Body of pancreas (tissue), 4 donors: Measurements from ENCODE around the gene LRP1-AS. TPM values are rescaled to one million over a fixed set of nuclear protein-coding genes. Genes with fewer than 3 reads are reported as not detected.

Experiments
- ATAC-seq: fragments of 150-250 bp; one replicate; pipeline ENCODE4 v1.9.1; 2016
- DNase-seq, 4 donors: peaks; one replicate each; pipeline ENCODE4 v3.0.0-alpha.2; 2019
- H3K27ac ChIP-seq, 4 donors: fragments of 200-600 bp; sonication (generic); 1 replicate in 3 of 4; 2 replicates in 1 of 4; pipeline versions ENCODE4 v1.5.1 to v1.6.1; 2016 to 2019; ENCODE audit warnings: mild to moderate bottlenecking in 1 of 4, mixed read lengths in 1 of 4, moderate library complexity in 1 of 4
- H3K27me3 ChIP-seq, 2 donors: fragments of 200-600 bp; sonication (generic); one replicate each; pipeline ENCODE4 v1.6.0; 2016; ENCODE audit warnings: mild to moderate bottlenecking in 1 of 2
- H3K36me3 ChIP-seq, 2 donors: fragments of 200-600 bp; sonication (generic); replicated peaks in 1 of 2; 2 replicates each; pipeline ENCODE4 v1.5.1; 2016; ENCODE audit warnings: low read depth in 2 of 2; ENCODE audit not compliant: insufficient read depth in 1 of 2
- H3K4me1 ChIP-seq: fragments of 200-600 bp; sonication (generic); one replicate; pipeline ENCODE4 v1.6.0; 2016
- H3K4me3 ChIP-seq, 2 donors: fragments of 200-600 bp; sonication (generic); 1 replicate in 1 of 2; 2 replicates in 1 of 2; pipeline ENCODE4 v1.5.1; 2016 to 2019
- H3K9me3 ChIP-seq, 3 donors: fragments of 200-600 bp; sonication (generic); 1 replicate in 2 of 3; 2 replicates in 1 of 3; pipeline ENCODE4 v1.5.1; 2016
- CTCF ChIP-seq, 7 experiments: fragments of 450-650 bp in 4 of 7; fragments of 200-600 bp in 3 of 7; sonication (generic) in 3 of 7; IDR thresholded peaks; one replicate each; pipeline ENCODE4 v1.5.1; 2016 to 2019; ENCODE audit warnings: antibody characterized with exemption in 7 of 7
- POLR2A ChIP-seq, 3 donors: fragments of 450-650 bp; IDR thresholded peaks; one replicate each; pipeline ENCODE4 v1.6.1; 2016; ENCODE audit warnings: antibody characterized with exemption in 3 of 3, mild to moderate bottlenecking in 2 of 3
- WGBS, 2 donors: methylation state at CpG; one replicate each; pipeline ENCODE4 v1.1.5; 2017; 5-methylcytosine and 5-hydroxymethylcytosine counted together
- intact Hi-C: fragments of 100-400 bp; cut with DNase I; formaldehyde crosslinking; loops from one replicate; pipeline ENCODE4 v1.15.1; 2023
- total RNA-seq, 2 donors: library from RNA; depleted of rRNA; stranded (reverse); fragments of >200 nt; gene quantifications; one replicate each; pipeline ENCODE4 v1.1.0, GENCODE V29; 2016

The LRP1-AS gene
- total RNA-seq, 2 donors from 2014 or later, result not detected

- DNase-seq, result peak; percentile 79 to 92 (median 83)
- no peaks in the 10 kb centered on the region for H3K27me3 ChIP-seq
- H3K4me3 ChIP-seq, result peak within 1 kb of the TSS; percentile 48 to 57
- 1 to 2% methylated on average over 11 to 13 of the region's 13 CpGs for WGBS, 2 donors
- ATAC-seq, result peak; percentile 77
- TF ChIP-seq CTCF (IDR thresholded peaks at IDR 0.05) (peak in 1 of 7 experiments; percentile 12), POLR2A (IDR thresholded peaks at IDR 0.05) (peak; percentile 40 to 96 (median 92))
- H3K27ac ChIP-seq, result peak within 1 kb of the TSS; percentile 97 to 100 (median 98)
- no peaks in the 10 kb centered on the region for H3K9me3 ChIP-seq
- peaks cover 13% of the 10 kb centered on the region for H3K4me1 ChIP-seq
- intact Hi-C loops, result no loop called here
- peaks cover 0 to 2% of the 10 kb centered on the region in 2 donors for H3K36me3 ChIP-seq
Observed at GRCh38 chr12:57111031-57111734, 36.2 kb downstream of the LRP1-AS start, which contains the start of gene STAT6. STAT6 (minus strand) TSS chr12:57111362; CDS start chr12:57108278, 3,084 bp downstream.

GRCh38 chr12:57110104-57111030 is 37.1 kb downstream of the LRP1-AS start:
- peaks cover 0 to 6% of the 10 kb centered on the region in 2 donors for H3K36me3 ChIP-seq
- H3K27me3 ChIP-seq, result no peaks in the 10 kb centered on the region
- WGBS, 2 donors, result 3 to 7% methylated on average over 15 to 28 of the region's 28 CpGs
- no peak for TF ChIP-seq POLR2A (IDR thresholded peaks at IDR 0.05)
- no peaks in the 10 kb centered on the region for H3K9me3 ChIP-seq
- peak overlapping the region; percentile 97 to 100 (median 98) for H3K27ac ChIP-seq
- no peak for ATAC-seq
- intact Hi-C loops, result no loop called here
- peak; percentile 52 to 65 (median 60) for DNase-seq
- peak overlapping the region; percentile 48 to 57 for H3K4me3 ChIP-seq
- H3K4me1 ChIP-seq, result peaks cover 13% of the 10 kb centered on the region

- ATAC-seq, result no peak
Observed at GRCh38 chr12:57109207-57110103, 38.0 kb downstream of the LRP1-AS start.

GRCh38 chr12:57107456-57108155 is 39.8 kb downstream of the LRP1-AS start:
- intact Hi-C loops, result loop anchor here (5.0 kb wide), 1 partner anchor 35 kb away; no protein-coding TSS in a partner anchor
- DNase-seq, result no peak
- 65 to 75% methylated on average over 7 of the region's 7 CpGs for WGBS, 2 donors

More at GRCh38 chr12:57109207-57110103, 38.0 kb downstream of the LRP1-AS start:
- H3K4me1 ChIP-seq, result peaks cover 13% of the 10 kb centered on the region
- TF ChIP-seq CTCF (IDR thresholded peaks at IDR 0.05) (no peak), POLR2A (IDR thresholded peaks at IDR 0.05) (no peak)
- 57 to 70% methylated on average over 7 of the region's 7 CpGs for WGBS, 2 donors
- H3K9me3 ChIP-seq, result no peaks in the 10 kb centered on the region
- intact Hi-C loops, result loop anchor here (5.0 kb wide), 1 partner anchor 37 kb away; no protein-coding TSS in a partner anchor
- no peaks in the 10 kb centered on the region for H3K27me3 ChIP-seq
- no peak for DNase-seq
- H3K27ac ChIP-seq, result peak overlapping the region in 3 of 4 donors; percentile 97 to 100 (median 97)
- no peak overlapping the region for H3K4me3 ChIP-seq
- H3K36me3 ChIP-seq, result peaks cover 0 to 8% of the 10 kb centered on the region in 2 donors

More at GRCh38 chr12:57107456-57108155, 39.8 kb downstream of the LRP1-AS start:
- Histone ChIP-seq H3K4me3 (no peak overlapping the region), H3K27ac (no peak overlapping the region), H3K4me1 (peaks cover 13% of the 10 kb centered on the region), H3K36me3 (peaks cover 0 to 9% of the 10 kb centered on the region in 2 donors), H3K27me3 (no peaks in the 10 kb centered on the region), H3K9me3 (no peaks in the 10 kb centered on the region)
- TF ChIP-seq CTCF (IDR thresholded peaks at IDR 0.05), result no peak
- no peak for TF ChIP-seq POLR2A (IDR thresholded peaks at IDR 0.05)
- ATAC-seq, result no peak
